SK-N-SH (cell line): ENCODE results near the gene RIC8B. TPM values are rescaled to one million over a fixed set of nuclear protein-coding genes. Genes with fewer than 3 reads are reported as not detected.

Experiments
- CTCF ChIA-PET: fragments of 300-600, 350-600 bp; formaldehyde crosslinking; extraction: SDS; loops from one replicate; lab custom pipeline; 2021; lab: Yijun Ruan, JAX
- POLR2A ChIA-PET: fragments of 350-600 bp; sonication (Branson Sonifier 250); formaldehyde crosslinking; extraction: SDS; loops from one replicate; lab custom pipeline; 2020; ENCODE audit warnings: antibody characterized with exemption, inconsistent platforms; lab: Yijun Ruan, JAX
- DNase-seq: peaks from one replicate; pipeline ENCODE4 v3.0.0; 2012
- H2AFZ ChIP-seq: fragments of 200-600 bp; sonication (generic); 2 replicates; pipeline ENCODE4 v1.8.1; 2016; ENCODE audit warnings: antibody characterized with exemption, mild to moderate bottlenecking, low read depth
- H3F3A ChIP-seq: fragments of 200-600 bp; sonication (generic); replicated peaks from 2 replicates; pipeline ENCODE3; 2016; ENCODE audit warnings: antibody characterized with exemption, mild to moderate bottlenecking; ENCODE audit not compliant: insufficient read depth
- H3K27ac ChIP-seq, 2 experiments: fragments of 200-500 bp in 1 of 2; fragments of 200-600 bp in 1 of 2; sonication (Bioruptor generic) in 1 of 2; sonication (generic), shearing (Covaris generic) in 1 of 2; 2 replicates each; pipeline versions ENCODE4 v1.5.1 to v1.6.1; 2014 to 2016; ENCODE audit warnings: low read depth in 2 of 2, inconsistent platforms in 1 of 2, low read length in 1 of 2, mild to moderate bottlenecking in 1 of 2, mixed read lengths in 1 of 2
- H3K27me3 ChIP-seq: fragments of 200-600 bp; sonication (generic), shearing (Covaris generic); 2 replicates; pipeline ENCODE4 v1.6.1; 2016; ENCODE audit warnings: mixed run types; ENCODE audit not compliant: insufficient read depth
- H3K36me3 ChIP-seq, 2 experiments: fragments of 200-500 bp in 1 of 2; fragments of 200-600 bp in 1 of 2; sonication (Bioruptor generic) in 1 of 2; sonication (generic) in 1 of 2; replicated peaks in 1 of 2; 2 replicates each; pipeline versions ENCODE3 to v1.5.1; 2014 to 2016; ENCODE audit warnings: low read length in 1 of 2, mild to moderate bottlenecking in 1 of 2; ENCODE audit not compliant: insufficient read depth in 2 of 2, control insufficient read depth in 1 of 2
- H3K4me1 ChIP-seq, 2 experiments: fragments of 200-500 bp in 1 of 2; fragments of 200-600 bp in 1 of 2; sonication (Bioruptor generic) in 1 of 2; sonication (generic), shearing (Covaris generic) in 1 of 2; 2 replicates each; pipeline versions ENCODE4 v1.5.1 to v1.6.1; 2014 to 2016; ENCODE audit warnings: low read depth in 1 of 2, low read length in 1 of 2, mixed run types in 1 of 2; ENCODE audit not compliant: insufficient read depth in 2 of 2, control insufficient read depth in 1 of 2
- H3K4me2 ChIP-seq: fragments of 200-600 bp; sonication (generic), shearing (Covaris generic); 2 replicates; pipeline ENCODE4 v1.6.1; 2017; ENCODE audit warnings: mixed run types
- H3K4me3 ChIP-seq, 2 experiments: fragments of 200-500 bp in 1 of 2; fragments of 200-600 bp in 1 of 2; sonication (Bioruptor generic) in 1 of 2; sonication (generic), shearing (Covaris generic) in 1 of 2; 2 replicates each; pipeline versions ENCODE4 v1.5.1 to v1.8.1; 2014 to 2016; ENCODE audit warnings: low read depth in 2 of 2, inconsistent platforms in 1 of 2, low read length in 1 of 2, mild to moderate bottlenecking in 1 of 2, mixed read lengths in 1 of 2, moderate library complexity in 1 of 2
- H3K79me2 ChIP-seq: fragments of 200-600 bp; sonication (generic); 2 replicates; pipeline ENCODE4 v1.8.1; 2017; ENCODE audit warnings: mild to moderate bottlenecking; ENCODE audit not compliant: insufficient read depth
- H3K9ac ChIP-seq: fragments of 200-600 bp; sonication (generic); 2 replicates; pipeline ENCODE4 v1.6.1; 2017; ENCODE audit warnings: mixed run types
- H3K9me2 ChIP-seq: fragments of 200-600 bp; sonication (generic); 2 replicates; pipeline ENCODE4 v1.6.1; 2017; ENCODE audit warnings: mixed run types
- H3K9me3 ChIP-seq: fragments of 200-600 bp; sonication (generic); 2 replicates; pipeline ENCODE4 v1.6.1; 2017; ENCODE audit warnings: mixed run types, mild to moderate bottlenecking, moderate library complexity
- H4K20me1 ChIP-seq: fragments of 200-600 bp; sonication (generic); 2 replicates; pipeline ENCODE4 v1.6.1; 2017; ENCODE audit warnings: mild to moderate bottlenecking, mixed run types; ENCODE audit not compliant: insufficient read depth
- ELF1 ChIP-seq: IDR thresholded peaks from 2 replicates; pipeline ENCODE4 v1.4.0; 2012
- EP300 ChIP-seq, 2 experiments: IDR thresholded peaks; 2 replicates each; pipeline versions ENCODE4 v1.4.0 to v1.6.1; 2012; ENCODE audit warnings: borderline replicate concordance in 1 of 2, low read depth in 1 of 2, low read length in 1 of 2
- FOSL2 ChIP-seq: IDR thresholded peaks from 2 replicates; pipeline ENCODE4 v1.4.0; 2012; ENCODE audit warnings: low read depth, mild to moderate bottlenecking, moderate library complexity, borderline replicate concordance
- FOXM1 ChIP-seq: IDR thresholded peaks from 2 replicates; pipeline ENCODE4 v1.4.0; 2012; ENCODE audit warnings: low read depth, mild to moderate bottlenecking
- GATA2 ChIP-seq: sonication (generic); formaldehyde crosslinking; IDR thresholded peaks from 2 replicates; pipeline ENCODE4 v1.5.0; 2020; ENCODE audit warnings: mild to moderate bottlenecking, missing genetic modification reagents
- IRF3 ChIP-seq: fragments of 150-350 bp; IDR thresholded peaks from 2 replicates; pipeline ENCODE4 v1.6.1; 2016; ENCODE audit warnings: mild to moderate bottlenecking, low read depth, low read length
- MAX ChIP-seq: IDR thresholded peaks from 2 replicates; pipeline ENCODE4 v1.4.0; 2012; ENCODE audit warnings: low read depth
- NFIC ChIP-seq: IDR thresholded peaks from 2 replicates; pipeline ENCODE4 v1.4.0; 2012; ENCODE audit warnings: borderline replicate concordance
- NRF1 ChIP-seq: IDR thresholded peaks from 2 replicates; pipeline ENCODE4 v1.6.1; 2012; ENCODE audit warnings: low read depth, mild to moderate bottlenecking, low read length
- RXRA ChIP-seq: IDR thresholded peaks from 2 replicates; pipeline ENCODE4 v1.4.0; 2012; ENCODE audit warnings: low read depth, mild to moderate bottlenecking, borderline replicate concordance
- SIN3A ChIP-seq: IDR thresholded peaks from 2 replicates; pipeline ENCODE4 v1.6.1; 2012; ENCODE audit warnings: low read depth, mild to moderate bottlenecking, low read length, moderate library complexity, borderline replicate concordance
- SMC3 ChIP-seq: IDR thresholded peaks from 2 replicates; pipeline ENCODE4 v1.6.1; 2012; ENCODE audit warnings: low read depth, low read length, improper control_type of control experiment
- TCF12 ChIP-seq: IDR thresholded peaks from 2 replicates; pipeline ENCODE4 v1.4.0; 2012
- USF1 ChIP-seq: IDR thresholded peaks from 2 replicates; pipeline ENCODE4 v1.4.0; 2012; ENCODE audit warnings: low read depth, borderline replicate concordance
- USF2 ChIP-seq: fragments of 150-350 bp; IDR thresholded peaks from 2 replicates; pipeline ENCODE4 v1.6.1; 2017; ENCODE audit warnings: antibody characterized with exemption, low read length, low read depth, borderline replicate concordance
- WGBS: methylation state at CpG from one replicate; pipeline ENCODE4 v1.1.6; 2017; ENCODE audit warnings: low lambda C conversion rate; 5-methylcytosine and 5-hydroxymethylcytosine counted together
- polyA plus RNA-seq, 3 experiments: library from polyadenylated mRNA; depleted of rRNA; stranded (reverse); fragments of >200 nt; gene quantifications; 2 replicates each; pipeline ENCODE4 v1.2.3, GENCODE V29; 2012

RIC8B gene
- polyA plus RNA-seq, 1 of the 3 experiments (the other 2 are of a cell fraction): 6.2 TPM

GRCh38 chr12:106816231-106816630 is 41.7 kb downstream of the RIC8B start (continued):
- TF ChIP-seq USF1: no peak
- TF ChIP-seq, all 33 proteins: peak for 0

- ChIA-PET POLR2A (no interaction called here), CTCF (no interaction called here)
- WGBS: 96% methylated on average over 1 of the region's 1 CpG
Observed at GRCh38 chr12:106819991-106820390, 45.5 kb downstream of the RIC8B start.

GRCh38 chr12:106831699-106832098 is 57.2 kb downstream of the RIC8B start:
- no peaks in the 10 kb centered on the region for H3K27me3 ChIP-seq
- no peak for TF ChIP-seq FOSL2
- no peak for TF ChIP-seq NRF1
- no peak for TF ChIP-seq FOXM1
- no peak for TF ChIP-seq IRF3
- peak in 1 of 2 experiments; percentile 29; a peak in 1 of 4 replicates for TF ChIP-seq EP300 (IDR thresholded peaks at IDR 0.05; ENCODE audit: borderline replicate concordance in 1 of 2, low read depth in 1 of 2, low read length in 1 of 2)
- no peak for TF ChIP-seq RXRA
- TF ChIP-seq GATA2 (CRISPR knock-in tag): peak; percentile 59
- no peaks in the 10 kb centered on the region for H3K9me3 ChIP-seq
- no peak overlapping the region for H3K4me3 ChIP-seq
- ChIA-PET POLR2A (no interaction called here), CTCF (interaction anchor here (2.7 kb wide), 1 partner anchor 10 kb away, joined by 10 read pairs; no protein-coding TSS in a partner anchor)
- H3K9me2 ChIP-seq: no peaks in the 10 kb centered on the region
- H2AFZ ChIP-seq: no peak overlapping the region
- 94% methylated on average over 4 of the region's 4 CpGs for WGBS
- peaks cover 7% of the 10 kb centered on the region for H3F3A ChIP-seq
- H4K20me1 ChIP-seq: no peaks in the 10 kb centered on the region
- peak; percentile 31 for DNase-seq
- H3K27ac ChIP-seq: no peak overlapping the region
- H3K9ac ChIP-seq: no peak overlapping the region
- H3K4me1 ChIP-seq: peaks cover 0 to 7% of the 10 kb centered on the region in 2 experiments; a peak in 2 of 4 replicates
- H3K4me2 ChIP-seq: no peak overlapping the region
- H3K79me2 ChIP-seq: 0 out of 2 replicates have a peak, but pooled peaks cover 5% of the 10 kb centered on the region
- peaks cover 15 to 22% of the 10 kb centered on the region in 2 experiments for H3K36me3 ChIP-seq

More at GRCh38 chr12:106819991-106820390, 45.5 kb downstream of the RIC8B start:
- Histone ChIP-seq H3F3A (no peaks in the 10 kb centered on the region), H3K36me3 (peaks cover 19 to 27% of the 10 kb centered on the region in 2 experiments), H3K9ac (no peak overlapping the region), H3K4me2 (no peak overlapping the region), H3K4me1 (no peaks in the 10 kb centered on the region), H3K27me3 (no peaks in the 10 kb centered on the region), H3K9me3 (no peaks in the 10 kb centered on the region), H3K27ac (no peak overlapping the region), H3K9me2 (no peaks in the 10 kb centered on the region), H3K79me2 (0 out of 2 replicates have a peak, but pooled peaks cover 4% of the 10 kb centered on the region), H2AFZ (no peak overlapping the region), H4K20me1 (no peaks in the 10 kb centered on the region), H3K4me3 (no peak overlapping the region)
- no peak for DNase-seq
- TF ChIP-seq MAX (no peak), IRF3 (no peak), USF2 (no peak), ELF1 (no peak), TCF12 (no peak), NFIC (no peak), SMC3 (no peak), SIN3A (no peak)
